CD14-positive monocyte (primary cell): ENCODE results near the gene C1orf226. TPM values are rescaled to one million over a fixed set of nuclear protein-coding genes. Genes with fewer than 3 reads are reported as not detected.
A peak's percentile ranks its signal among the peaks of the same experiment; 100 is the strongest.

Experiments used
- DNase-seq, 3 donors: peaks; one replicate each; pipeline ENCODE4 v3.0.0-alpha.2; 2011 to 2022
- H2AFZ ChIP-seq: 2 replicates; pipeline ENCODE4 v1.6.0; 2012; ENCODE audit warnings: mild to moderate bottlenecking, low read depth, low read length, inconsistent platforms; ENCODE audit not compliant: insufficient read depth, poor library complexity, severe bottlenecking
- H3K27ac ChIP-seq, 2 donors: 1 replicate in 1 of 2; 2 replicates in 1 of 2; pipeline ENCODE4 v1.5.1; 2012 to 2013; ENCODE audit warnings: low read length in 2 of 2, control low read depth in 1 of 2, inconsistent platforms in 1 of 2, low read depth in 1 of 2, mild to moderate bottlenecking in 1 of 2
- H3K27me3 ChIP-seq, 2 donors: one replicate each; pipeline versions ENCODE4 v1.6.0 to v1.6.1; 2011 to 2013; ENCODE audit warnings: low read length in 2 of 2; ENCODE audit not compliant: control insufficient read depth in 2 of 2, insufficient read depth in 2 of 2
- H3K36me3 ChIP-seq, 2 donors: replicated peaks in 1 of 2; 1 replicate in 1 of 2; 2 replicates in 1 of 2; pipeline versions ENCODE4 v1.5.1 to v1.6.1; 2012 to 2013; ENCODE audit warnings: low read length in 2 of 2, control low read depth in 1 of 2, inconsistent platforms in 1 of 2, mild to moderate bottlenecking in 1 of 2; ENCODE audit not compliant: insufficient read depth in 2 of 2, control insufficient read depth in 1 of 2
- H3K4me1 ChIP-seq, 2 donors: 1 replicate in 1 of 2; 2 replicates in 1 of 2; pipeline versions ENCODE4 v1.5.1 to v1.6.1; 2012 to 2013; ENCODE audit warnings: low read length in 2 of 2, control low read depth in 1 of 2, inconsistent platforms in 1 of 2, mild to moderate bottlenecking in 1 of 2, moderate library complexity in 1 of 2; ENCODE audit not compliant: insufficient read depth in 2 of 2, control insufficient read depth in 1 of 2
- H3K4me2 ChIP-seq: replicated peaks from 2 replicates; pipeline ENCODE3; 2012; ENCODE audit warnings: low read length, moderate library complexity, mild to moderate bottlenecking; ENCODE audit not compliant: poor library complexity, severe bottlenecking; ENCODE audit errors: extremely low read depth
- H3K4me3 ChIP-seq, 3 experiments: fragments of 200-600 bp in 1 of 3; sonication (generic) in 1 of 3; replicated peaks in 1 of 3; 1 replicate in 2 of 3; 2 replicates in 1 of 3; pipeline ENCODE4 v1.5.1; 2011 to 2013; ENCODE audit warnings: low read length in 3 of 3, mild to moderate bottlenecking in 3 of 3, control low read depth in 2 of 3, low read depth in 2 of 3, inconsistent platforms in 1 of 3, moderate library complexity in 1 of 3
- H3K79me2 ChIP-seq: 2 replicates; pipeline ENCODE4 v1.6.0; 2012; ENCODE audit warnings: mild to moderate bottlenecking, control low read depth, inconsistent platforms, low read length, moderate library complexity; ENCODE audit not compliant: insufficient read depth
- H3K9ac ChIP-seq: 2 replicates; pipeline ENCODE4 v1.6.0; 2017; ENCODE audit warnings: low read length, mild to moderate bottlenecking; ENCODE audit not compliant: insufficient read depth, poor library complexity, severe bottlenecking
- H3K9me3 ChIP-seq, 2 donors: replicated peaks in 1 of 2; 1 replicate in 1 of 2; 2 replicates in 1 of 2; pipeline versions ENCODE4 v1.5.1 to v1.6.1; 2012 to 2013; ENCODE audit warnings: low read length in 2 of 2, control low read depth in 1 of 2; ENCODE audit not compliant: control insufficient read depth in 1 of 2, insufficient read depth in 1 of 2
- H4K20me1 ChIP-seq: 2 replicates; pipeline ENCODE4 v1.6.0; 2012; ENCODE audit warnings: mild to moderate bottlenecking, low read length, control low read depth, moderate library complexity; ENCODE audit not compliant: insufficient read depth
- H3K27ac Mint-ChIP-seq, 7 donors: one replicate each; pipeline ENCODE4 v1.8.0; 2020; ENCODE audit warnings: mild to moderate bottlenecking in 7 of 7, mixed read lengths in 7 of 7, moderate library complexity in 6 of 7, inconsistent platforms in 2 of 7
- H3K27me3 Mint-ChIP-seq, 3 donors: one replicate each; pipeline ENCODE4 v1.8.0; 2021 to 2022; ENCODE audit warnings: low read depth in 3 of 3, mild to moderate bottlenecking in 3 of 3, mixed read lengths in 3 of 3, moderate library complexity in 3 of 3, inconsistent platforms in 1 of 3
- H3K36me3 Mint-ChIP-seq, 2 donors: one replicate each; pipeline ENCODE4 v1.8.0; 2020; ENCODE audit warnings: mixed read lengths in 2 of 2, inconsistent platforms in 1 of 2, mild to moderate bottlenecking in 1 of 2
- H3K4me1 Mint-ChIP-seq: one replicate; pipeline ENCODE4 v1.8.0; 2020; ENCODE audit warnings: mild to moderate bottlenecking, mixed read lengths
- H3K4me3 Mint-ChIP-seq, 2 donors: one replicate each; pipeline ENCODE4 v1.8.0; 2020; ENCODE audit warnings: mild to moderate bottlenecking in 2 of 2, mixed read lengths in 2 of 2, moderate library complexity in 1 of 2
- H3K9me3 Mint-ChIP-seq, 7 donors: one replicate each; pipeline ENCODE4 v1.8.0; 2020 to 2022; ENCODE audit warnings: mixed read lengths in 7 of 7, mild to moderate bottlenecking in 6 of 7, moderate library complexity in 6 of 7, inconsistent platforms in 2 of 7
- WGBS: methylation state at CpG from one replicate; pipeline ENCODE4 v1.1.5; 2013; ENCODE audit warnings: missing lambda C conversion rate; ENCODE audit not compliant: insufficient coverage; 5-methylcytosine and 5-hydroxymethylcytosine counted together
- intact Hi-C, 2 donors: fragments of 100-400 bp; cut with micrococcal nuclease; formaldehyde crosslinking; loops; one replicate each; pipeline versions ENCODE4 v1.15.0 to v1.15.1; 2023
- polyA plus RNA-seq, 3 donors: library from polyadenylated mRNA; depleted of rRNA in 1 of 3; unstranded in 2 of 3; stranded (reverse) in 1 of 3; fragments of 300-500 nt in 2 of 3; fragments of >200 nt in 1 of 3; fragmentation: Illumina TruSeq in 2 of 3; gene quantifications; 1 replicate in 2 of 3; 2 replicates in 1 of 3; pipeline ENCODE4 v1.2.3, GENCODE V29; 2012 to 2021
- TF ChIP-seq, protein P1 (sequence below): fragments of 200-600 bp; IDR thresholded peaks from one replicate; pipeline ENCODE4 v1.8.0; 2022; ENCODE audit warnings: antibody characterized with exemption, mild to moderate bottlenecking

C1orf226 gene
- polyA plus RNA-seq, 3 donors: 0.10 to 0.31 TPM; not detected in 1

DNA sequence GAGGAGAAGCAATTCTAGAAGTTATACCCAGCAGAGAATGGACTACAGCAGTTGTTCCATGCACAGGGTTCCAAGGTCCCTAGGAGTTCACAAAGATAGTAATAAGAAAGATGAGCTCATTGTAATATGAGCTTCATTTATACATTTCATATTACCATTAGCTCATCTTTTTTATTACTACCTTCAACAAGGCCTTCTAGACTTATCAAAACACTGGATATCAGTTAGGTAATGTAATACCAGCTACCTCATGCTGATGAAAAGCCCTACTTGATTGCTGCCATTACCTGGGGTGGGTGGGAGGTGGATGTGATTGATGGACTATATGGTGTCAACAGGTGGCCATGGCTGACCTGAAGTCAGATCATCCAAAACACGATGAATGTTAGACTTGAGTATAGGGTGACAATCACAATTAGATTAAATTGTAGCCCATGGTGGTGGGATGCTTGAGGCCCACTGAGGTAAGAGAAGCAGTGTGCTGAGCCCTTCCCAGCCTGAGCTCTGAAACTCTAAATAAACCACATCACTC lies 39.0 kb upstream of the C1orf226 start:
- H3K9ac ChIP-seq: no peak overlapping the region
- H3K79me2 ChIP-seq: no peaks in the 10 kb centered on the region
- H3K4me2 ChIP-seq: no peak overlapping the region
- no peaks in the 10 kb centered on the region for H4K20me1 ChIP-seq
- H3K27me3 ChIP-seq: no peaks in the 10 kb centered on the region
- WGBS: no CpG with 5 or more reads among the region's 1 CpG
- H3K9me3 ChIP-seq: no peaks in the 10 kb centered on the region
- H3K27ac ChIP-seq: no peak overlapping the region
- H3K36me3 ChIP-seq: no peaks in the 10 kb centered on the region
- H3K4me3 Mint-ChIP-seq: no peak overlapping the region
- TF ChIP-seq, protein P1, sequence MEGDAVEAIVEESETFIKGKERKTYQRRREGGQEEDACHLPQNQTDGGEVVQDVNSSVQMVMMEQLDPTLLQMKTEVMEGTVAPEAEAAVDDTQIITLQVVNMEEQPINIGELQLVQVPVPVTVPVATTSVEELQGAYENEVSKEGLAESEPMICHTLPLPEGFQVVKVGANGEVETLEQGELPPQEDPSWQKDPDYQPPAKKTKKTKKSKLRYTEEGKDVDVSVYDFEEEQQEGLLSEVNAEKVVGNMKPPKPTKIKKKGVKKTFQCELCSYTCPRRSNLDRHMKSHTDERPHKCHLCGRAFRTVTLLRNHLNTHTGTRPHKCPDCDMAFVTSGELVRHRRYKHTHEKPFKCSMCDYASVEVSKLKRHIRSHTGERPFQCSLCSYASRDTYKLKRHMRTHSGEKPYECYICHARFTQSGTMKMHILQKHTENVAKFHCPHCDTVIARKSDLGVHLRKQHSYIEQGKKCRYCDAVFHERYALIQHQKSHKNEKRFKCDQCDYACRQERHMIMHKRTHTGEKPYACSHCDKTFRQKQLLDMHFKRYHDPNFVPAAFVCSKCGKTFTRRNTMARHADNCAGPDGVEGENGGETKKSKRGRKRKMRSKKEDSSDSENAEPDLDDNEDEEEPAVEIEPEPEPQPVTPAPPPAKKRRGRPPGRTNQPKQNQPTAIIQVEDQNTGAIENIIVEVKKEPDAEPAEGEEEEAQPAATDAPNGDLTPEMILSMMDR: no peak
- no peaks in the 10 kb centered on the region for H3K9me3 Mint-ChIP-seq
- peaks cover 14 to 16% of the 10 kb centered on the region in 2 donors for H3K4me1 ChIP-seq
- H2AFZ ChIP-seq: no peak overlapping the region
- H3K27me3 Mint-ChIP-seq: peaks cover 0 to 7% (median 0%) of the 10 kb centered on the region in 3 donors
- peaks cover 15% of the 10 kb centered on the region for H3K4me1 Mint-ChIP-seq
- H3K4me3 ChIP-seq: no peak overlapping the region
- no peak overlapping the region for H3K27ac Mint-ChIP-seq
- no peak for DNase-seq
- peaks cover 0 to 2% of the 10 kb centered on the region in 2 donors for H3K36me3 Mint-ChIP-seq
- intact Hi-C loops: no loop called here

DNA sequence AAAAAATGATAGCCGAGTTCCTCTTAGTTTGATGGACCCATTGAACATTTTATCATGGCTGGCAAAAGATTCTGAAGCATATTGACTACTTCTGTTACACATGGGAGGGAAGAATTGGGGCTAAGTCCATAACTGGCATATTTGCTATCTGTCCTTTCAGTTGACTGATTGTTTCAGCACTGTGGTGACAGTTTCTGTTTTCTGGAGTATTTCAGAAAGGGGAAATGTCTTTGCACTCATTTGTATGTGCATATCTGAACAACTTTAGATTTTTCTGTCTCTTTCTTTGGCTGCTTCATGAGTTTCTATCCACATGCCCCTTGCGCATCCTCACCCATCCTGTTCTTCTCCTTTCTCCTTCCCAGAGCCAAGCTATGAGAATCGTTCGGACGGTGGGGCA lies 38.1 kb upstream of the C1orf226 start:
- H3K27me3 ChIP-seq: no peaks in the 10 kb centered on the region
- no peak for DNase-seq
- H3K4me3 ChIP-seq: no peak overlapping the region
- peak overlapping the region; percentile 20 for H3K4me2 ChIP-seq
- H3K9ac ChIP-seq: no peak overlapping the region
- H2AFZ ChIP-seq: no peak overlapping the region
- TF ChIP-seq, protein P1: no peak
- H3K9me3 Mint-ChIP-seq: no peaks in the 10 kb centered on the region
- WGBS: 40% methylated on average over 1 of the region's 5 CpGs
- H3K4me1 ChIP-seq: peaks cover 14 to 16% of the 10 kb centered on the region in 2 donors
- H3K27ac Mint-ChIP-seq: peak overlapping the region in 3 of 7 donors; percentile 2 to 78 (median 58)
- peaks cover 0 to 2% of the 10 kb centered on the region in 2 donors for H3K36me3 Mint-ChIP-seq
- no peak overlapping the region for H3K4me3 Mint-ChIP-seq
- H3K9me3 ChIP-seq: no peaks in the 10 kb centered on the region
- H3K4me1 Mint-ChIP-seq: peaks cover 15% of the 10 kb centered on the region
- peak overlapping the region in 1 of 2 donors; percentile 71 for H3K27ac ChIP-seq
- H3K27me3 Mint-ChIP-seq: peaks cover 0 to 7% (median 0%) of the 10 kb centered on the region in 3 donors
- intact Hi-C loops: no loop called here
- no peaks in the 10 kb centered on the region for H3K79me2 ChIP-seq
- H3K36me3 ChIP-seq: no peaks in the 10 kb centered on the region
- no peaks in the 10 kb centered on the region for H4K20me1 ChIP-seq
